Fibroblast of lung (primary cell): ENCODE measurements around the gene ENTR1. TPM values are rescaled to one million over a fixed set of nuclear protein-coding genes. Genes with fewer than 3 reads are reported as not detected.

Experiments used
- DNase-seq, 2 donors: peaks; one replicate each; pipeline versions ENCODE4 v3.0.0 to v3.0.0-alpha.2; 2010; ENCODE audit warnings: low read depth in 2 of 2
- H2AFZ ChIP-seq: 2 replicates; pipeline ENCODE4 v1.5.1; 2012; ENCODE audit warnings: low read length, control low read depth, inconsistent platforms
- H3K27ac ChIP-seq: 2 replicates; pipeline ENCODE4 v1.5.1; 2011; ENCODE audit warnings: low read length, control low read depth; ENCODE audit not compliant: insufficient read depth
- H3K27me3 ChIP-seq: 2 replicates; pipeline ENCODE4 v1.5.1; 2011; ENCODE audit warnings: mild to moderate bottlenecking, low read length; ENCODE audit not compliant: control insufficient read depth, insufficient read depth
- H3K36me3 ChIP-seq: 2 replicates; pipeline ENCODE4 v1.5.1; 2011; ENCODE audit warnings: low read length; ENCODE audit not compliant: control insufficient read depth, insufficient read depth
- H3K4me1 ChIP-seq: 2 replicates; pipeline ENCODE4 v1.5.1; 2011; ENCODE audit warnings: low read length; ENCODE audit not compliant: control insufficient read depth, insufficient read depth; ENCODE audit errors: extremely low read depth
- H3K4me2 ChIP-seq: 2 replicates; pipeline ENCODE4 v1.5.1; 2011; ENCODE audit warnings: low read length, control low read depth; ENCODE audit not compliant: insufficient read depth; ENCODE audit errors: extremely low read depth
- H3K4me3 ChIP-seq, 4 experiments: fragments of 200-600 bp in 1 of 4; sonication (generic) in 1 of 4; replicated peaks in 1 of 4; 2 replicates each; pipeline ENCODE4 v1.5.1; 2011 to 2016; ENCODE audit warnings: low read length in 4 of 4, low read depth in 3 of 4, mild to moderate bottlenecking in 3 of 4, control low read depth in 2 of 4, inconsistent platforms in 1 of 4, mixed read lengths in 1 of 4; ENCODE audit not compliant: insufficient read depth in 1 of 4; ENCODE audit errors: control extremely low read depth in 1 of 4
- H3K79me2 ChIP-seq: 2 replicates; pipeline ENCODE4 v1.5.1; 2012; ENCODE audit warnings: mild to moderate bottlenecking, low read length, inconsistent platforms; ENCODE audit not compliant: control insufficient read depth, insufficient read depth
- H3K9ac ChIP-seq: 2 replicates; pipeline ENCODE4 v1.5.1; 2011; ENCODE audit warnings: mild to moderate bottlenecking, low read length, control low read depth; ENCODE audit not compliant: insufficient read depth
- H3K9me3 ChIP-seq: 2 replicates; pipeline ENCODE4 v1.5.1; 2012; ENCODE audit warnings: low read depth, low read length; ENCODE audit not compliant: control insufficient read depth, insufficient read depth
- H4K20me1 ChIP-seq: 2 replicates; pipeline ENCODE4 v1.5.1; 2011; ENCODE audit warnings: low read length; ENCODE audit not compliant: control insufficient read depth, insufficient read depth; ENCODE audit errors: extremely low read depth
- EZH2 ChIP-seq: IDR thresholded peaks from 2 replicates; pipeline ENCODE4 v1.5.1; 2012; ENCODE audit warnings: low read length, control low read depth, mild to moderate bottlenecking; ENCODE audit errors: missing control alignments
- polyA plus RNA-seq, 2 donors: library from polyadenylated mRNA; depleted of rRNA in 1 of 2; stranded (reverse) in 1 of 2; unstranded in 1 of 2; fragments of >200 nt; gene quantifications; 2 replicates each; pipeline ENCODE4 v1.2.1, GENCODE V29; 2011 to 2012; ENCODE audit warnings: missing spikeins in 1 of 2
- total RNA-seq: library from RNA; depleted of rRNA; stranded (reverse); fragments of >200 nt; gene quantifications from 2 replicates; pipeline ENCODE4 v1.2.1, GENCODE V29; 2014
- TF ChIP-seq, protein P1 (sequence below), 2 donors: IDR thresholded peaks in 1 of 2; conservative IDR thresholded peaks in 1 of 2; 1 replicate in 1 of 2; 2 replicates in 1 of 2; pipeline ENCODE4 v1.5.1; 2011 to 2012; ENCODE audit warnings: low read length in 2 of 2, control low read depth in 1 of 2, inconsistent platforms in 1 of 2, low read depth in 1 of 2, mild to moderate bottlenecking in 1 of 2

Gene ENTR1
- total and polyA plus RNA-seq, 2 donors (not counting 1 experiment from before 2014, with no cell fraction given): 24.5 to 31.9 TPM

DNA sequence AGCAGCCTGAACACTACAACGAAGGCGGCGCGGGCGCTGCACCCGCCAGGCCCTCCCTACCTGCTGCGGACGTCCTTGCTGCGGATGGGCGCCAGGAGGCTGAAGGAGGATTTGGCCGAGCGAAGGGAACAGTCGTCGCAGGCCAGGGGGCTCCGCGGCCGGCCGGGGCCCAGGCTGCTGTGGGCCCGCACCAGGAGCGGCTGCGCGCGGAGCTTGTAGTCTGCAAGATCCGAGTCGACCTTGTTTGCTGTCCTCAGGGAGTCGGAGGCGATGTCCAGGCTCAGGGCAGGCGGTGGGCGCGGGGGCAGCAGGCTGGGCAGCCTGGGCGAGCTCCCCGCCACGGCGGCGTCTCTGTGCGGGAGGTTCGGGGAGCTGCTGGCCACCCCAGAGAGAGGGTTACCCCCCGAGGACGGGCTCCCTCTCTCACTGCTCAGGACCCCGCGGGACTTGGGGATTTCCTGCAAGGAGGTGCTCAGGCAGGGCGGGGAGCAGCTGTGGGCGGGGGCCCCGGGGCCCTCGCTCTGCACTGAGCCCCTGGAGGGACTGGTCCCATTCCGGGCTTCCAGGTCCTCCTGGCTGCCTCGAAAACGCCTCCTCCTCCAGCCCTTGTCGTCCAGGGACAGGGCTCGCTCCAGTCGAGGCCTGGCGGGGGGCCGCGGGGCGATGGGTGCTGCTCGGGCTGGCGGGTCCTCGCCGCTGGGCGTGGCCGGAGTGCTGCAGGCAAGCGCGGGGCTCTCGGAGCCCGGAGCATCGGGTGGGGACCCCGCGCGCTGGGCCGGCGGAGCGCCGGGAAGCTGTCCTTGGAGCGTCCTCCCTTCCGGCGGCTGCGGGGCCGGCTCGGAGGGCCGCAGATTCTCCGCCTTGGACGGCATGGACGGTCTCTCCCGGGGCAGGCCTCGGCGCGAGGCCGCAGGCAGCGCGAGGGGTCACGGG, 28.4 kb upstream of the ENTR1 start:
- H3K27me3 ChIP-seq: no peaks in the 10 kb centered on the region
- no peaks in the 10 kb centered on the region for H4K20me1 ChIP-seq
- peak overlapping the region; percentile 90 for H3K4me2 ChIP-seq
- peak overlapping the region; percentile 85 for H3K9ac ChIP-seq
- peaks cover 22% of the 10 kb centered on the region for H3K36me3 ChIP-seq
- H3K9me3 ChIP-seq: no peaks in the 10 kb centered on the region
- H3K4me1 ChIP-seq: peaks cover 13% of the 10 kb centered on the region
- H3K27ac ChIP-seq: peak overlapping the region; percentile 77
- DNase-seq: peak in 1 of 2 donors; percentile 31
- H2AFZ ChIP-seq: no peak overlapping the region
- peak overlapping the region; percentile 73 to 83 (median 78) for H3K4me3 ChIP-seq
- peaks cover 42% of the 10 kb centered on the region for H3K79me2 ChIP-seq
- no peak for TF ChIP-seq EZH2
- TF ChIP-seq, protein P1, sequence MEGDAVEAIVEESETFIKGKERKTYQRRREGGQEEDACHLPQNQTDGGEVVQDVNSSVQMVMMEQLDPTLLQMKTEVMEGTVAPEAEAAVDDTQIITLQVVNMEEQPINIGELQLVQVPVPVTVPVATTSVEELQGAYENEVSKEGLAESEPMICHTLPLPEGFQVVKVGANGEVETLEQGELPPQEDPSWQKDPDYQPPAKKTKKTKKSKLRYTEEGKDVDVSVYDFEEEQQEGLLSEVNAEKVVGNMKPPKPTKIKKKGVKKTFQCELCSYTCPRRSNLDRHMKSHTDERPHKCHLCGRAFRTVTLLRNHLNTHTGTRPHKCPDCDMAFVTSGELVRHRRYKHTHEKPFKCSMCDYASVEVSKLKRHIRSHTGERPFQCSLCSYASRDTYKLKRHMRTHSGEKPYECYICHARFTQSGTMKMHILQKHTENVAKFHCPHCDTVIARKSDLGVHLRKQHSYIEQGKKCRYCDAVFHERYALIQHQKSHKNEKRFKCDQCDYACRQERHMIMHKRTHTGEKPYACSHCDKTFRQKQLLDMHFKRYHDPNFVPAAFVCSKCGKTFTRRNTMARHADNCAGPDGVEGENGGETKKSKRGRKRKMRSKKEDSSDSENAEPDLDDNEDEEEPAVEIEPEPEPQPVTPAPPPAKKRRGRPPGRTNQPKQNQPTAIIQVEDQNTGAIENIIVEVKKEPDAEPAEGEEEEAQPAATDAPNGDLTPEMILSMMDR (conservative IDR thresholded peaks at IDR 0.05 in 1 of 2, IDR thresholded peaks at IDR 0.05 in 1 of 2; ENCODE audit: low read depth in 1 of 2, low read length in 2 of 2): no peak

DNA sequence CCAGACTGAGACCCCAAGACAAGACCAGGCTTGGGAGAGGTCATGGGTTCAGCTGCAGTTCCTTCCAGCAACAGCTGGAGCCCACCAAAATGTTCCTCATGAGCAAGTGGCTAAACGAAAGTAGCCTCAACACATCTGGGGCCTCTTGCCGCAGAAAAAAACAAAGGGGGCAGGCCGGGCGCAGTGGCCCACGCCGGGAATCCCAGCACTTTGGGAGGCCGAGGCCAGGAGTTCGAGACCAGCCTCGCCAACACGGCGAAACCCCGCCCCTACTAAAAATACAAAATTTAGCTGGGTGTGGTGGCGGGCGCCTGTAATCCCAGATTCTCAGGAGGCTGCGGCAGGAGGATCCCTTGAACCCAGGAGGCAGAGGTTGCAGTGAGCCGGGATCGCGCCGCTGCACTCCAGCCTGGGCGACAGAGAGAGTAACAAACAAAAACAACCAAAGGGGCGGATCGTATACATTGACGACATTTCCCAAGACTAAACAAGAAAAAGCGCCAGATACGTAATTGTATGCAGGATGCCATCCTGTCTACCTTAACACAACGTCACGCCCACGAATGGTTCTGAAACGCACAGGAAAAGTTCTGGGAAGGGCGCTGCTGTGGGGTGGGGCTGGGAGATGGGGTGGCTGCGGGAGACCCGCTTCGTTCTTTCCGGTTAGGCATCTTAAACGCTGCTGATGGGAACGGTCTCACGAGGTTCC, 27.6 kb upstream of the ENTR1 start:
- H3K4me2 ChIP-seq: peak overlapping the region; percentile 90
- H3K4me3 ChIP-seq: peak overlapping the region; percentile 73 to 83 (median 78)
- H3K27me3 ChIP-seq: no peaks in the 10 kb centered on the region
- H3K9me3 ChIP-seq: no peaks in the 10 kb centered on the region
- no peak overlapping the region for H2AFZ ChIP-seq
- H3K9ac ChIP-seq: peak overlapping the region; percentile 85
- H3K79me2 ChIP-seq: peaks cover 42% of the 10 kb centered on the region
- TF ChIP-seq, protein P1 (conservative IDR thresholded peaks at IDR 0.05 in 1 of 2, IDR thresholded peaks at IDR 0.05 in 1 of 2; ENCODE audit: low read depth in 1 of 2, low read length in 2 of 2): no peak
- TF ChIP-seq EZH2: no peak
- H3K27ac ChIP-seq: peak overlapping the region; percentile 77
- DNase-seq: peak in 1 of 2 donors; percentile 38
- peaks cover 13% of the 10 kb centered on the region for H3K4me1 ChIP-seq
- no peaks in the 10 kb centered on the region for H4K20me1 ChIP-seq
- peaks cover 23% of the 10 kb centered on the region for H3K36me3 ChIP-seq

DNA sequence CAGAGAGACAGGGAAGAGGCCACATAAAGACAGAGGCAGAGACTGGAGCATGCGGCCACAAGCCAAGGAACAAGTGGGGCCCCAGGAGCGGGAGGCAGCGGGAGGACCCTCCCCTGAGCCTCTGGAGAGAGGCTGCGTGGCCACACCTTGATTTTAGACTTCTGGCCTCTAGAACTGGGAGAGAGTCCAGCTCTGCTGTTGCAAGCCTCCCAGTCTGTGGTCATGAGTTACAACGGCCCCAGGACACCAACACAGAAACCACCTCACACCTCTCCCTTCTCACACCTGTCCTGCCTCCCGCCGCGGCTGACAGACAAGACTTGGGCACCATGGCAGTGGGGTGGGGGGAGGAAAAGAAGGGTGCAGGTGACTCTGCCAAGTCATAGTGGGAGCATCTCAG, 27.0 kb upstream of the ENTR1 start:
- no peaks in the 10 kb centered on the region for H3K9me3 ChIP-seq
- no peaks in the 10 kb centered on the region for H3K27me3 ChIP-seq
- peaks cover 13% of the 10 kb centered on the region for H3K4me1 ChIP-seq
- DNase-seq: peak; percentile 40 to 78
- peak overlapping the region; percentile 73 to 83 (median 78) for H3K4me3 ChIP-seq
- H3K79me2 ChIP-seq: peaks cover 42% of the 10 kb centered on the region
- H3K36me3 ChIP-seq: peaks cover 20% of the 10 kb centered on the region
- H3K27ac ChIP-seq: peak overlapping the region; percentile 30
- no peaks in the 10 kb centered on the region for H4K20me1 ChIP-seq
- no peak overlapping the region for H2AFZ ChIP-seq
- peak overlapping the region; percentile 90 for H3K4me2 ChIP-seq
- TF ChIP-seq, protein P1 (conservative IDR thresholded peaks at IDR 0.05 in 1 of 2, IDR thresholded peaks at IDR 0.05 in 1 of 2; ENCODE audit: low read depth in 1 of 2, low read length in 2 of 2): no peak
- H3K9ac ChIP-seq: no peak overlapping the region
